OCI-LY3 (cell line): ENCODE measurements around the gene PAGE4.
A peak's percentile ranks its signal among the peaks of the same experiment; 100 is the strongest.

Source experiments
- H2AFZ ChIP-seq: fragments of 200-600, 300-600 bp; shearing (Covaris generic); 2 replicates; pipeline ENCODE4 v1.6.0; 2014; ENCODE audit warnings: antibody characterized with exemption, low read depth, low read length
- H3K27ac ChIP-seq: fragments of 200-600, 300-600 bp; sonication (generic); 2 replicates; pipeline ENCODE4 v1.5.1; 2014; ENCODE audit warnings: mild to moderate bottlenecking, low read length, moderate library complexity, mixed read lengths
- H3K27me3 ChIP-seq: fragments of 200-600, 300-600 bp; sonication (generic); 2 replicates; pipeline ENCODE4 v1.6.1; 2014; ENCODE audit warnings: low read depth, low read length, mixed read lengths
- H3K36me3 ChIP-seq: fragments of 200-600, 300-600 bp; sonication (generic); replicated peaks from 2 replicates; pipeline ENCODE3; 2014; ENCODE audit warnings: low read depth, low read length, mixed read lengths
- H3K4me1 ChIP-seq: fragments of 300-600, 200-600 bp; sonication (generic); 2 replicates; pipeline ENCODE4 v1.6.1; 2014; ENCODE audit warnings: low read length, mixed read lengths
- H3K4me2 ChIP-seq: fragments of 200-600, 300-600 bp; sonication (generic); 2 replicates; pipeline ENCODE4 v1.6.1; 2014; ENCODE audit warnings: low read length, mixed read lengths
- H3K4me3 ChIP-seq: fragments of 300-600, 200-600 bp; sonication (generic); 2 replicates; pipeline ENCODE4 v1.5.1; 2014; ENCODE audit warnings: antibody characterized with exemption, mild to moderate bottlenecking, low read length, moderate library complexity
- H3K79me2 ChIP-seq: fragments of 300-600, 200-600 bp; shearing (Covaris generic); 2 replicates; pipeline ENCODE4 v1.6.1; 2014; ENCODE audit warnings: mild to moderate bottlenecking, low read length, mixed read lengths
- H3K9ac ChIP-seq: fragments of 300-600, 200-600 bp; shearing (Covaris generic); 2 replicates; pipeline ENCODE4 v1.6.0; 2014; ENCODE audit warnings: mild to moderate bottlenecking, low read length, moderate library complexity
- H3K9me3 ChIP-seq: fragments of 200-600, 300-600 bp; shearing (Covaris generic); 2 replicates; pipeline ENCODE4 v1.6.1; 2014; ENCODE audit warnings: low read length, mixed read lengths; ENCODE audit not compliant: insufficient read depth
- H4K20me1 ChIP-seq: fragments of 200-600, 300-600 bp; sonication (generic); 2 replicates; pipeline ENCODE4 v1.6.1; 2016; ENCODE audit warnings: low read length, mixed read lengths; ENCODE audit not compliant: insufficient read depth
- EZH2phosphoT487 ChIP-seq: fragments of 200-600 bp; shearing (Covaris generic); IDR thresholded peaks from 2 replicates; pipeline ENCODE4 v1.6.1; 2018; ENCODE audit warnings: antibody characterized with exemption, mixed run types, low read depth
- TF ChIP-seq, protein P1 (sequence below): fragments of 200-600, 300-600 bp; sonication (generic); IDR thresholded peaks from 2 replicates; pipeline ENCODE4 v1.5.1; 2014; ENCODE audit warnings: antibody characterized with exemption, low read length, low read depth

Gene PAGE4

DNA sequence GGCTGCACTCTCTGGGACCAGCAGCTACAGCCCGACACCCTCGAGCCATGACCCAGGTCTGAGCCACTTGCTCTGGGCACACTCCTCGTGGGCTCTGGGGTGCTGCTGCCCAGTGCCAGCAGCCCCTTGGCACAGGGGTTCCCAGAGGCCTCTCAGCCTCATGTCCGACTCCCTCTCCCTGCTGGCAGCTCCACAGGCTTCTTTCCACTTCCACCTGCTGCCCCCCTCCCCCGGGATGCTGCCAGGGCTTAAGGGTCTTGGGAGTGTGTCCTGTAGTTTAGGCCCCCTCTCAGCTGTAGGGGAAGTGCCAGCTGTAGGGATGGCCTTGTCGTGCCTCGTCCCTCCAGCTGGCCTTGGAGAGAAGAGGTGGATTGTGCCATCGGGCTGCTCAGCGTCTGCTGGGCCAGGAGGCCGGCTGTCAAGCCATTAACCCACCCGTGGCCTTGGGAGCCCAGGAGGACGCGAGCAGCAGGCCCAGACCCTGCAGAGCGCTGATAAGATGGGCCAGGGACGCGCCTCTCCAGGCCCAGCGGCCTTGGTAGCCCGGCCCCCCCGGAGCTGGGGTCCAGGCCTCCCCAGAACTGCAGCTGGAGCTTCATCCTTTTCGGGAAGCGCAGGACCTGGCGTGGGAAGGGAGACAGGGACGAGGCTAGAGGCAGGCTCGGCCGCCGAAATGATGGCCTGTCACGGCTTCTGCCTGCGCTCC, 49.2 kb downstream of the PAGE4 start:
- H2AFZ ChIP-seq = peak overlapping the region; percentile 78; the same call in 1 of the 2 replicates
- H3K79me2 ChIP-seq = no peaks in the 10 kb centered on the region
- H3K9me3 ChIP-seq = no peaks in the 10 kb centered on the region
- H3K9ac ChIP-seq = peak overlapping the region; percentile 74; the same call in 1 of the 2 replicates
- peaks cover 13% of the 10 kb centered on the region for H3K4me1 ChIP-seq
- H3K36me3 ChIP-seq = no peaks in the 10 kb centered on the region
- H3K27me3 ChIP-seq = no peaks in the 10 kb centered on the region
- H4K20me1 ChIP-seq = no peaks in the 10 kb centered on the region
- peak overlapping the region; percentile 87 for H3K4me3 ChIP-seq
- TF ChIP-seq EZH2phosphoT487 = no peak
- TF ChIP-seq, protein P1, sequence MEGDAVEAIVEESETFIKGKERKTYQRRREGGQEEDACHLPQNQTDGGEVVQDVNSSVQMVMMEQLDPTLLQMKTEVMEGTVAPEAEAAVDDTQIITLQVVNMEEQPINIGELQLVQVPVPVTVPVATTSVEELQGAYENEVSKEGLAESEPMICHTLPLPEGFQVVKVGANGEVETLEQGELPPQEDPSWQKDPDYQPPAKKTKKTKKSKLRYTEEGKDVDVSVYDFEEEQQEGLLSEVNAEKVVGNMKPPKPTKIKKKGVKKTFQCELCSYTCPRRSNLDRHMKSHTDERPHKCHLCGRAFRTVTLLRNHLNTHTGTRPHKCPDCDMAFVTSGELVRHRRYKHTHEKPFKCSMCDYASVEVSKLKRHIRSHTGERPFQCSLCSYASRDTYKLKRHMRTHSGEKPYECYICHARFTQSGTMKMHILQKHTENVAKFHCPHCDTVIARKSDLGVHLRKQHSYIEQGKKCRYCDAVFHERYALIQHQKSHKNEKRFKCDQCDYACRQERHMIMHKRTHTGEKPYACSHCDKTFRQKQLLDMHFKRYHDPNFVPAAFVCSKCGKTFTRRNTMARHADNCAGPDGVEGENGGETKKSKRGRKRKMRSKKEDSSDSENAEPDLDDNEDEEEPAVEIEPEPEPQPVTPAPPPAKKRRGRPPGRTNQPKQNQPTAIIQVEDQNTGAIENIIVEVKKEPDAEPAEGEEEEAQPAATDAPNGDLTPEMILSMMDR = no peak
- H3K27ac ChIP-seq = no peak overlapping the region
- peak overlapping the region; percentile 90 for H3K4me2 ChIP-seq

DNA sequence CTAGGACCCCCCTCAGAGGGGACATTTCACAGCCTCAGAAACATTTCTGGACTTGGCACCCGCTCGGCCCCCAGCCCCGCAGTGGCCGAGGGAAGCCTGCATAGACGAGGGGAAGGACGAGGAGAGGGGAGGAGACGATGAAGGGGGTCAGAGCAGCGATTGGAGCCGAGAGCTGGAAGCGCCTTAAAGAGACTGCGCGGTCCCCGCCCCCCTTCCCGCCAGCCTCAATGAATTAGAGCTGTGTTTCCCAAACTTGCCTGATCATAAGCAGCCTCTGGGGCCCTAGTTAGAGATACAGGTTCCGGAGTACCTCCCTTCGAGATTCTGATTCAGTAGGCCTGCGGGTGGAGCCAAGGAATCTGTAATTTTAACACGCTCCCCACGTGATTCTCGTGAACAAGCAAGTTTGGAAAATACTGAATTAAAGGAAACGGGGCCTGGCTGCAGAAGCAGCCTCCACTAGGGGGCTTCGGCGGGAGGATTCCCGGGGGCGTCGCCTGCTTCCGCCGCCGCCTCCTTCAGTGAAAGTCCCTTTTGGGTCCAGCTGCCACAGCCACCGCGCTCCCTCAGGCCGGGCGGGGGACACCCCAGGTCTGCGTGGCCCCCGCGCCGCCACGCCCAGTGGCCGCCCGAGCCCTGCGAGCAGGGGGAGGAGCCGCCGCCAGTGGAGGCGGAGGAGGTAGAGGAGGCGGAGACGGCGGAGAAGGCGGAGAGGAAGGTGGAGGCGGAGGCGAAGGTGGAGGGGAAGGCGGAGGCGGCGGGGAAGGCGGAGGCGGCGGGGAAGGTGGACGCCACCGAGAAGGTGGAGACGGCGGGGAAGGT, 49.9 kb downstream of the PAGE4 start, which contains the start of gene USP27X:
Gene USP27X (plus strand): TSS at position 651 of the 822 bp plus-strand sequence. CDS start 824 bp downstream, outside the sequence.
- no peaks in the 10 kb centered on the region for H3K9me3 ChIP-seq
- peak within 1 kb of the TSS; percentile 74 for H3K9ac ChIP-seq
- peak within 1 kb of the TSS; percentile 33; the same call in 1 of the 2 replicates for H3K27ac ChIP-seq
- peak within 1 kb of the TSS; percentile 87 for H3K4me3 ChIP-seq
- no peaks in the 10 kb centered on the region for H3K27me3 ChIP-seq
- no peak for TF ChIP-seq EZH2phosphoT487
- TF ChIP-seq, protein P1 = peak; percentile 50
- peak within 1 kb of the TSS; percentile 78 for H2AFZ ChIP-seq
- H3K4me2 ChIP-seq = peak within 1 kb of the TSS; percentile 90
- H3K79me2 ChIP-seq = no peaks in the 10 kb centered on the region
- H3K4me1 ChIP-seq = peaks cover 13% of the 10 kb centered on the region
- H3K36me3 ChIP-seq = no peaks in the 10 kb centered on the region
- no peaks in the 10 kb centered on the region for H4K20me1 ChIP-seq

DNA sequence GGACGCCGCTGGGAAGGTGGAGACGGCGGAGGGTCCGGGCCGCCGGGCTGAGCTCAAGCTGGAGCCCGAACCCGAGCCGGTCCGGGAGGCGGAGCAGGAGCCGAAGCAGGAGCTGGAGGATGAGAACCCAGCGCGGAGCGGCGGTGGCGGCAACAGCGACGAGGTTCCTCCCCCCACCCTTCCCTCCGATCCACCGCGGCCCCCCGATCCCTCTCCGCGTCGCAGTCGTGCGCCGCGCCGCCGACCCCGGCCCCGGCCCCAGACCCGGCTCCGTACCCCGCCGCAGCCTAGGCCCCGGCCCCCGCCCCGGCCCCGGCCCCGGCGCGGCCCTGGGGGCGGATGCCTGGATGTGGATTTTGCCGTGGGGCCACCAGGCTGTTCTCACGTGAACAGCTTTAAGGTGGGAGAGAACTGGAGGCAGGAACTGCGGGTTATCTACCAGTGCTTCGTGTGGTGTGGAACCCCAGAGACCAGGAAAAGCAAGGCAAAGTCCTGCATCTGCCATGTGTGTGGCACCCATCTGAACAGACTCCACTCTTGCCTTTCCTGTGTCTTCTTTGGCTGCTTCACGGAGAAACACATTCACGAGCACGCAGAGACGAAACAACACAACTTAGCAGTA, 50.7 kb downstream of the PAGE4 start:
- Histone ChIP-seq H4K20me1 (no peaks in the 10 kb centered on the region), H3K9me3 (no peaks in the 10 kb centered on the region), H3K36me3 (no peaks in the 10 kb centered on the region), H3K27me3 (no peaks in the 10 kb centered on the region), H3K4me3 (peak overlapping the region; percentile 87), H3K4me1 (peaks cover 13% of the 10 kb centered on the region), H3K9ac (peak overlapping the region; percentile 74), H3K27ac (no peak overlapping the region), H3K4me2 (peak overlapping the region; percentile 90), H2AFZ (peak overlapping the region; percentile 70; the same call in 1 of the 2 replicates), H3K79me2 (no peaks in the 10 kb centered on the region)
- TF ChIP-seq EZH2phosphoT487 = no peak
- TF ChIP-seq, protein P1 = no peak
